Measurements from ENCODE around the gene KCNN2.

Gene KCNN2

DNA sequence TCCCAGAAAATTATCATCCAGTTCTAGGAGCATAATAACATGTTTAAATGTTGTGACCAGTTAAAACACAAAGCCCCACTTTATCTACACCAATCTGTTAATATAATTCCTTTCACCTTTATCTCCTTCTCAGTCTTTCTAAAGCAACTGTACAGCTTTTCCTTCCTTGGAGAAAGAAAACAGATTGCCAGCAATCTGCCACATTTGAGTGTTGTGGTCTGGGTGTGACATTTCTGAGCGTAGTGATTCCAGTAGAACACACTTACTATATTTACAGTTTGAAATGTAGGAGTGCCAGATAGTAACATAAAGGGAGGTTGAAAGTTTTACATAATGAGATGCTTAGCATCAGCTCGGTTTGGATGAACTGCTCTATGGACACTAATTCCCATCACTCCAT, 76.1 kb downstream of the KCNN2 start:
- Histone ChIP-seq H3K27me3 (replicated peaks; ENCODE audit: control insufficient read depth, insufficient read depth, low read length, poor library complexity, severe bottlenecking) (no peaks in the 10 kb centered on the region), H3K9me3 (ENCODE audit: control insufficient read depth, low read length) (no peaks in the 10 kb centered on the region), H3K4me3 (ENCODE audit: insufficient read depth, low read depth, low read length, poor library complexity, severe bottlenecking) (no peak overlapping the region), H3K4me1 (ENCODE audit: control insufficient read depth, insufficient read depth, low read length, poor library complexity, severe bottlenecking) (no peaks in the 10 kb centered on the region), H3K27ac (ENCODE audit: insufficient read depth, low read length, poor library complexity, severe bottlenecking) (no peak overlapping the region), H3K36me3 (ENCODE audit: control insufficient read depth, insufficient read depth, low read length) (no peaks in the 10 kb centered on the region)
- DNase-seq, result no peak

DNA sequence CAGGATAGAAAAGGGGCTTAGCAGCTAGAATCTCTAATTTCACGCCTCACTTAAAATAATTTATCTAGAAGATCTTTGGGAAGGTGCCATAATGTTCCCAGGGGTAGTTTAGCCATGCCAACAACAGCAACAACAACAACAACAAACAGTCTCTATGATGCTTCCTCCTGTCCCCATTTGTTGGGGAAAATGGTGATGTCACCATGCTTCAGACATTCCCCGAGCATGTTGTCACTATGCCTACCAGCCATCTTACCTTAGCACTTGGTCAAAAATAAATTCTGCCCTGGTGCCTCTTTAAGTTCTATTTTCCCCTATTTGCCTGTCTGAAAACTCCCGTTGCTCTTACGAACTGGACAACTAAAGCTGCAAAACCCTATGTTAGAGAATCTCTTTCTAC, 76.6 kb downstream of the KCNN2 start:
- Histone ChIP-seq H3K36me3 (ENCODE audit: control insufficient read depth, insufficient read depth, low read length) (no peaks in the 10 kb centered on the region), H3K27ac (ENCODE audit: insufficient read depth, low read length, poor library complexity, severe bottlenecking) (no peak overlapping the region), H3K9me3 (ENCODE audit: control insufficient read depth, low read length) (no peaks in the 10 kb centered on the region), H3K4me3 (ENCODE audit: insufficient read depth, low read depth, low read length, poor library complexity, severe bottlenecking) (no peak overlapping the region), H3K27me3 (replicated peaks; ENCODE audit: control insufficient read depth, insufficient read depth, low read length, poor library complexity, severe bottlenecking) (no peaks in the 10 kb centered on the region), H3K4me1 (ENCODE audit: control insufficient read depth, insufficient read depth, low read length, poor library complexity, severe bottlenecking) (no peaks in the 10 kb centered on the region)
- DNase-seq, result no peak

DNA sequence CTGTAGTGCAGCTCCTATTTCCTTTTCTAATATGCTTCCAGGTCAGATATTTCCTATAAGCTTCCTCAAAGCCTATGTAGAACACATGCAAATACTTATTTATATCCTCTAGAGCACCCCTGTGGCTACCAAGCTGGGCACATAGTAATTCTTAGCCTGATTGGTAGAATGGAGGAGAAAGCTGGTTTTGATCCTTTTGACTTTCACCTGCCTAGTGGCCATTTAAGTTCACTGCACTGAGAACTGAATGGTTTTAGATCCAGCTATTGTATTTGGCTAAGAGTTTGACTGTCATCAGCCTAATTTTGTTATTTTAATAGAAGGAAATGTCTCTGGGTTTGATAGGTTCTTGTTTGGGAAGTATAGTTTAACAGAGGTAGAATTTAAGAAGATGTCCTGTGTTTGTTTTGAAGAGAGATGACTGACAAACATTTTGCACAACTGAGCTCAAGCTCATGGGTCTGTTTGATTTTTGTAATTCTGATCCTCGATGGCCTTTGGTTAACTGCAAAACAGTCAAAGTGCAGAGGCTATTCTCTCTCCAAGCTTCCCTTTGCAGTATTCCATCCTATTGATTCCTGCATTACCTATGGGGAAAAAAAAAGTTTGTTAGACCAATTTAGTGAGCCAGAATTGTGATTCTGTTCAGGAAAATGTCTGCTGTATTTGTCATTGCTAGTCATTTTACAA, 85.4 kb downstream of the KCNN2 start:
- Histone ChIP-seq H3K27me3 (replicated peaks; ENCODE audit: control insufficient read depth, insufficient read depth, low read length, poor library complexity, severe bottlenecking) (no peaks in the 10 kb centered on the region), H3K4me3 (ENCODE audit: insufficient read depth, low read depth, low read length, poor library complexity, severe bottlenecking) (no peak overlapping the region), H3K4me1 (ENCODE audit: control insufficient read depth, insufficient read depth, low read length, poor library complexity, severe bottlenecking) (no peaks in the 10 kb centered on the region), H3K9me3 (ENCODE audit: control insufficient read depth, low read length) (no peaks in the 10 kb centered on the region), H3K27ac (ENCODE audit: insufficient read depth, low read length, poor library complexity, severe bottlenecking) (no peak overlapping the region), H3K36me3 (ENCODE audit: control insufficient read depth, insufficient read depth, low read length) (no peaks in the 10 kb centered on the region)
- no peak for DNase-seq

DNA sequence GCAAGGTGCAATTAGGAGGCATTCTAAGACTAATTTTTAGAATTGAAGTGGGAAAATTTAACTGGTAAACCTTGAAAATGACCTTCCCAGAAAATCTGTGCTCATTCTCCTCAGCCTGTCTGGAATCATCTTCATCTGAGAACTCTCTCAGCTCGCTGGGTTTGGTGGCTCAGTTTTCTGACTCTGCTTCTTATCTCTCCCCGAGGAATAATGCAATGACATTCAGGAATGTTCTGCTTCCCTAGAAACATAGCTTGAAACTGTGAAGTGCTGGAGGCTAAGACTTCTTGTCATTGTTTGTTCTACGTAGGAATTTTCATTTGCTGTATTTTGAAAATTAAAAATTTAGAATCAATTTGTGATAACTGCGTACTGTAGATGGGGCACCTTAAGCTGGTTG, 86.6 kb downstream of the KCNN2 start:
- no peaks in the 10 kb centered on the region for H3K4me1 ChIP-seq (ENCODE audit: control insufficient read depth, insufficient read depth, low read length, poor library complexity, severe bottlenecking)
- no peaks in the 10 kb centered on the region for H3K27me3 ChIP-seq (replicated peaks; ENCODE audit: control insufficient read depth, insufficient read depth, low read length, poor library complexity, severe bottlenecking)
- no peaks in the 10 kb centered on the region for H3K36me3 ChIP-seq (ENCODE audit: control insufficient read depth, insufficient read depth, low read length)
- H3K9me3 ChIP-seq (ENCODE audit: control insufficient read depth, low read length), result no peaks in the 10 kb centered on the region
- no peak overlapping the region for H3K4me3 ChIP-seq (ENCODE audit: insufficient read depth, low read depth, low read length, poor library complexity, severe bottlenecking)
- H3K27ac ChIP-seq (ENCODE audit: insufficient read depth, low read length, poor library complexity, severe bottlenecking), result no peak overlapping the region
- DNase-seq, result no peak

DNA sequence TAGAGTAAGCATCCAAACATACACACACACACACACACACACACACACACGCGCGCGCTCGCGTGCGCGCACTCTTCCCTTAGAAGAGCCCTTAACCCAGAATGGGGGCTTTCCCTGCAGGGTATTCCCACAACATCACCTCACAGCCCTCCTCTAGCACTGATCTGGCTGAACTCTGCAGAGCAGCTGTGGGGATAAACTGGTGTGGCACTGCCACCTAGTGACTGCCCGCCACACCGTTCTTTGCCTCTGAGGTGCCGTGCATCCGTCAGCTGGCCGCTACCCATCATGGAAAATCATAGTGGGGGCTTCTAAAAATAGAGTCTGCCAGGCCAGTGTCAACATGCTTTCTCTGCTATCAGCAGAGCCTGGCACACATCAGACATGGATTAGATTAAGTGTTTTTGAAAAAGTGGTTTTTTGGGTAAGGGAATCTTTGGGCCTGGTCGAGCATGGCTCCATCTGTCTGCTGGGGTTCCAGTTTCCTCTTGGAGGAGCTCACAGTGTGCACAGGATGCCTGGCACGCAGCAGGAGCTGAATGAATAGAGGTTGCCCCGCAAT, 88.1 kb downstream of the KCNN2 start:
- H3K9me3 ChIP-seq (ENCODE audit: control insufficient read depth, low read length), result no peaks in the 10 kb centered on the region
- H3K36me3 ChIP-seq (ENCODE audit: control insufficient read depth, insufficient read depth, low read length), result no peaks in the 10 kb centered on the region
- DNase-seq, result peak in 1 of 3 donors; percentile 2
- no peaks in the 10 kb centered on the region for H3K27me3 ChIP-seq (replicated peaks; ENCODE audit: control insufficient read depth, insufficient read depth, low read length, poor library complexity, severe bottlenecking)
- no peaks in the 10 kb centered on the region for H3K4me1 ChIP-seq (ENCODE audit: control insufficient read depth, insufficient read depth, low read length, poor library complexity, severe bottlenecking)
- H3K4me3 ChIP-seq (ENCODE audit: insufficient read depth, low read depth, low read length, poor library complexity, severe bottlenecking), result no peak overlapping the region
- no peak overlapping the region for H3K27ac ChIP-seq (ENCODE audit: insufficient read depth, low read length, poor library complexity, severe bottlenecking)

DNA sequence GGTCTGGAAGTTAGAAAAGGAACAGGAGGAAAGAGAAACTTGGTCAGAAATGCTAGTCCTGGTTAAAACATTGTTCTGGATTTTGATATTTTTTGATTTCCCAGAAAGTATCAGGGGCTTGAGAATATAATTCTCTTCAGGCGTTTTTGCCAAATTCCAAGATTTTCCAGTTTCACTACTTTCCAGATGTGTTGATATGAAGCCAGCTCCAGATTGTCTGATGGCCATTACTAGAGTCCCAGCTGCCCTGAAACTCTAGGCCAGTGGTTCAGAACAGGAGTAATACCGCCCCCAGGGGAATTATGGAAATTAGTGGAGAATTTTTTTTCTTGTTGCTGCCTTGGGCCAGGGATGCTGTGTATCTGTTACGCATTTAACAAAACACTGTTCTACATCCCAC, 88.6 kb downstream of the KCNN2 start:
- Histone ChIP-seq H3K27ac (ENCODE audit: insufficient read depth, low read length, poor library complexity, severe bottlenecking) (no peak overlapping the region), H3K9me3 (ENCODE audit: control insufficient read depth, low read length) (no peaks in the 10 kb centered on the region), H3K36me3 (ENCODE audit: control insufficient read depth, insufficient read depth, low read length) (no peaks in the 10 kb centered on the region), H3K4me1 (ENCODE audit: control insufficient read depth, insufficient read depth, low read length, poor library complexity, severe bottlenecking) (no peaks in the 10 kb centered on the region), H3K27me3 (replicated peaks; ENCODE audit: control insufficient read depth, insufficient read depth, low read length, poor library complexity, severe bottlenecking) (no peaks in the 10 kb centered on the region), H3K4me3 (ENCODE audit: insufficient read depth, low read depth, low read length, poor library complexity, severe bottlenecking) (no peak overlapping the region)
- no peak for DNase-seq

DNA sequence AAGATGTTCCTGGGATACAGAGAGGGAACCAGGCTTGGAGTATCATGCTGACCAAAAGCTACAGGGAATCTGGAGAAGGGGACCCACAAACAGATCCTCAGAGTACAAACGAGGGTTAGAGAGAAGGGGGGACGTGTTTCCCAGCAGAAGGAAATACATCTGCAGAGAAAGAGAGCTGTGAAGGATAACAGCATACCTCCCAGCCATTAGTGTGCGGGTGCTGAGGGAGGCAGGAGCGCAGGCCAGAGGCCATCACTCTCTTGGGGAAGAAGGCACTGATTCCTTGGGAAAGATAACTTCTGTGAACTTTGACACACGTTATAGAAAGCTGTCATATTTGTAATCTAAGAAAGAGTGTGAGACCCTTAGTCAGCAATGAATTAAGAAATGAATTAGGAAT, 96.9 kb downstream of the KCNN2 start:
- no peaks in the 10 kb centered on the region for H3K27me3 ChIP-seq (replicated peaks; ENCODE audit: control insufficient read depth, insufficient read depth, low read length, poor library complexity, severe bottlenecking)
- no peak overlapping the region for H3K4me3 ChIP-seq (ENCODE audit: insufficient read depth, low read depth, low read length, poor library complexity, severe bottlenecking)
- H3K9me3 ChIP-seq (ENCODE audit: control insufficient read depth, low read length), result no peaks in the 10 kb centered on the region
- H3K4me1 ChIP-seq (ENCODE audit: control insufficient read depth, insufficient read depth, low read length, poor library complexity, severe bottlenecking), result no peaks in the 10 kb centered on the region
- H3K36me3 ChIP-seq (ENCODE audit: control insufficient read depth, insufficient read depth, low read length), result no peaks in the 10 kb centered on the region
- no peak for DNase-seq
- no peak overlapping the region for H3K27ac ChIP-seq (ENCODE audit: insufficient read depth, low read length, poor library complexity, severe bottlenecking)

DNA sequence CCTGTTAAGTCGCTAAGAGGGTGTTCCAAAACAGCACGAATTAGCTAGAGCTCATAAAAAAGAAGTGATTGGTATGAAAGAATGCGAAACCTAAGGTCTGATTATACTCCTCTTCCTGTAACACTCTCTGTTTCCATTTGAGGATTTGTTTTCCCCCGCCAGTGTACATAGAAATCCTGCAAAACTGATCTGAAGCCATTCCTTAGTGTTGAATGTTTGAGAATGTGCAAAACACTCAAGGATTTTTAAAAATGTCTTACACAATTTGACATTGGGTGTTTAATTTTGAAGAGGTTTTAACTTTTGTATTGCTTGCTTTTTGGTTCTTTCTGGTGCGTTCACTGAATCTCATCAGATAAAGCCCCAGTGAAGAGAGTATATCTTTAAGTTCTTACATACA, 105.3 kb downstream of the KCNN2 start:
- H3K9me3 ChIP-seq (ENCODE audit: control insufficient read depth, low read length), result no peaks in the 10 kb centered on the region
- no peaks in the 10 kb centered on the region for H3K4me1 ChIP-seq (ENCODE audit: control insufficient read depth, insufficient read depth, low read length, poor library complexity, severe bottlenecking)
- H3K27me3 ChIP-seq (replicated peaks; ENCODE audit: control insufficient read depth, insufficient read depth, low read length, poor library complexity, severe bottlenecking), result no peaks in the 10 kb centered on the region
- H3K36me3 ChIP-seq (ENCODE audit: control insufficient read depth, insufficient read depth, low read length), result no peaks in the 10 kb centered on the region
- no peak overlapping the region for H3K27ac ChIP-seq (ENCODE audit: insufficient read depth, low read length, poor library complexity, severe bottlenecking)
- no peak overlapping the region for H3K4me3 ChIP-seq (ENCODE audit: insufficient read depth, low read depth, low read length, poor library complexity, severe bottlenecking)
- DNase-seq, result no peak

DNA sequence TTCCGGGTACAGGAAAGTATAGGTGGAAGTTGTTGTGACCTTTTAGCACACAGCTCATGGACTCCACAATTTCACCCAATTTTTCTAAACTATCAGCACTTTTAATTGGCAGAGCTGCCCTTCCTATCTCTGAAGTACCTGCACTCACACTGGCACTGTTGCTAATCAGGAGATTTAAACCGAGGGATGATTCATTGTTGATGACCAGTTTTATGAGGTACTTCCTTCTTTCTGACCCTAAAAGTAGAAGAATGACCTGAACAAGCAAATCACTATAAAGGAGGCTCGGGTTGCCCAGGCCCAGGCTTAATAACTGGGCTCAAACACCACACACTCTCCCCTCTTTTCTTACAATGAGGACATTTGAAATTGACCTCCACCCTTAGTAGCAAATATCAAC, 105.9 kb downstream of the KCNN2 start:
- no peak for DNase-seq
- Histone ChIP-seq H3K27me3 (replicated peaks; ENCODE audit: control insufficient read depth, insufficient read depth, low read length, poor library complexity, severe bottlenecking) (no peaks in the 10 kb centered on the region), H3K4me1 (ENCODE audit: control insufficient read depth, insufficient read depth, low read length, poor library complexity, severe bottlenecking) (no peaks in the 10 kb centered on the region), H3K4me3 (ENCODE audit: insufficient read depth, low read depth, low read length, poor library complexity, severe bottlenecking) (no peak overlapping the region), H3K36me3 (ENCODE audit: control insufficient read depth, insufficient read depth, low read length) (no peaks in the 10 kb centered on the region), H3K27ac (ENCODE audit: insufficient read depth, low read length, poor library complexity, severe bottlenecking) (no peak overlapping the region), H3K9me3 (ENCODE audit: control insufficient read depth, low read length) (no peaks in the 10 kb centered on the region)

DNA sequence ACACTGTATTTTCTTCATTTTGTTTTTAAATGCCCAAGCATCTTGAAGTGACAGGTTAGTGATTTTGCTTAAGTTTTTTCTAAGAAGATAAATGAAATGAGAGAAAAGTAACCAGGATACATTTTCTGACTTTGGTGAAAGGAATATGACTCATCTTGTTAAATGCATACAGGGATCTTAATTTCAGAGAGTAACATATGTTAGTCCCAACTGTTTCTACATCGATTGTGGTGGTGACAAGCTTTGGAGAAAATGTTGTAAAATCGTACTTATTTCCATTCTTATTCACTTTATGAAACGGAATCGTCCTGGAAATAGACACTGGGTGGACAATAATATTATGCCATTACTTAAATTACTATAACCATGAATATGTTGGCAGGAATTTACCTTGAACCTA, 107.5 kb downstream of the KCNN2 start:
- no peaks in the 10 kb centered on the region for H3K27me3 ChIP-seq (replicated peaks; ENCODE audit: control insufficient read depth, insufficient read depth, low read length, poor library complexity, severe bottlenecking)
- no peaks in the 10 kb centered on the region for H3K9me3 ChIP-seq (ENCODE audit: control insufficient read depth, low read length)
- no peaks in the 10 kb centered on the region for H3K36me3 ChIP-seq (ENCODE audit: control insufficient read depth, insufficient read depth, low read length)
- H3K4me1 ChIP-seq (ENCODE audit: control insufficient read depth, insufficient read depth, low read length, poor library complexity, severe bottlenecking), result no peaks in the 10 kb centered on the region
- no peak for DNase-seq
- no peak overlapping the region for H3K4me3 ChIP-seq (ENCODE audit: insufficient read depth, low read depth, low read length, poor library complexity, severe bottlenecking)
- no peak overlapping the region for H3K27ac ChIP-seq (ENCODE audit: insufficient read depth, low read length, poor library complexity, severe bottlenecking)

Data from effector memory CD4-positive, alpha-beta T cell (primary cell).